ENCODE data around the gene LPIN2.

GRCh38 chr18:2994020-2994589 is 18.8 kb downstream of the LPIN2 start:
- TF ChIP-seq CTCF (conservative IDR thresholded peaks at IDR 0.05; ENCODE audit: low read depth in 2 of 2): no peak
- no peak for TF ChIP-seq EZH2 (IDR thresholded peaks at IDR 0.05; ENCODE audit: low read depth, unreplicated experiment)
- TF ChIP-seq CREB1 (CRISPR knock-in tag; IDR thresholded peaks at IDR 0.05; ENCODE audit: low read depth): no peak
- TF ChIP-seq EZH2phosphoT487 (IDR thresholded peaks at IDR 0.05; ENCODE audit: unreplicated experiment): no peak
- TF ChIP-seq POLR2AphosphoS5 (IDR thresholded peaks at IDR 0.05; ENCODE audit: low read depth): no peak
- TF ChIP-seq ETS1 (IDR thresholded peaks at IDR 0.05): no peak
- no peak for TF ChIP-seq ZNF114 (CRISPR knock-in tag; IDR thresholded peaks at IDR 0.05)
- TF ChIP-seq REST (IDR thresholded peaks at IDR 0.05; ENCODE audit: unreplicated experiment): no peak
- no peak for TF ChIP-seq JUNB (IDR thresholded peaks at IDR 0.05; ENCODE audit: unreplicated experiment)
- TF ChIP-seq STAT1 (IDR thresholded peaks at IDR 0.05; ENCODE audit: unreplicated experiment): no peak
- TF ChIP-seq ZNF331 (CRISPR knock-in tag; IDR thresholded peaks at IDR 0.05; ENCODE audit: low read depth): no peak
- TF ChIP-seq NANOG (IDR thresholded peaks at IDR 0.05; ENCODE audit: borderline replicate concordance): no peak
